HUDEP-2 (cell line): Measurements from ENCODE around the gene NT5DC1.

ENCODE experiments used
- DNase-seq, 76 experiments: peaks; one replicate each; lab custom pipeline; 2025; ENCODE audit not compliant: unreplicated experiment in 76 of 76; lab: John Stamatoyannopoulos, UW

The NT5DC1 gene

DNA sequence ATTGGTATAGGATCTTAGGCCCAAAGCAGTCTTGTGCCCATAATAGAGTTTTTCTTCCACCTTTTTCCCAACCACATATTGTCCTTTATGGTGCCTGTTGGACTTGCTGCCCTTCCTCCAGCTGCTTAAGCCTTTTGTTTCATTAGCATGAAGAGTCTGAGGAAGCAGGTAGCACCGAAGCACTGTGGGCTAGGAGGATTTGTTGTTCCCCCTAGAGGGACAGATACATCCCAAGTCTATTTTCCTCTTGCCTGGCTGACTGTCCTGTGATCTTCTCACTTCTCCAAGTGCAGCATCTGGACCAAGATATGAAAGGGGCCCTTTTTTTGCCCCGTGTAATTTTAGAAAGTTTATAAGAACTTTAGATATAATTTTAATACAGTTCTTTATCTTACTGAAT, 75.9 kb downstream of the NT5DC1 start:
- DNase-seq, result no peak

DNA sequence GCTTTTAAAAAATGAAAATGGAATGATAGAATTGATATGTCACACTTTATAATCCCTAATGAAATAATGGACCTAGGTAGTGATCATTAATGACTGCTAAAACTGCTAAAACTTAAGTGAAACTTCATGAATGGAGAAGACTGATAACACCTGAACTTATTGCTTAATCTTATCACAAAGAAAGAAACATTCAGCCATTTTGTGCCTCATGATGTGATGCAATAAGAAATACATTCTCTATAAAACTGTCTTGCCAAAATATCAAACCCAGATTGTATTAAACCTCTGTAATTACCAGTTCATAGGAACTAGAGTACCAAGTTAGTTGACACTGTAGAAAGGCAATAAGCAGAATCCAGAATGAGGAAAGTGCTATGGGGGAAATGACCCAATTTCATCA, 79.7 kb downstream of the NT5DC1 start:
- DNase-seq, result no peak

DNA sequence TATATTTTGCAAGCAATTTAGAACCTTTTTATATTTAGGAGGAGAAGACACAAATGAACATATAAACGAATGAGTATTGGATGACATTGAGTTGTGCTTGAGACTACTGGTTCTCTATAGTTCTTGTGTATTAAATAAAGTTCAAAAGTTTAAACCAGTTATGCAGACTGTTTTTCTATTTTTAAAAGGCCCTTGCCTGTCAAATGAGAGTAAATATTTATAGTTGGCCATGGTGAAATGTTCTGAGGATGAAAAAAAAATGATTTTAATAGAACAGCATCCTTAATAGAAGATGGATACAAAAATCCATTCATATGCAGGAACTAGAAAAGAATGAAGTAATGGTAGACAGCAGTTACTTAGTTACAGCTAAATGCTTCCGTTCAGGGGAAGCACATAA, 88.8 kb downstream of the NT5DC1 start:
- DNase-seq, result no peak

DNA sequence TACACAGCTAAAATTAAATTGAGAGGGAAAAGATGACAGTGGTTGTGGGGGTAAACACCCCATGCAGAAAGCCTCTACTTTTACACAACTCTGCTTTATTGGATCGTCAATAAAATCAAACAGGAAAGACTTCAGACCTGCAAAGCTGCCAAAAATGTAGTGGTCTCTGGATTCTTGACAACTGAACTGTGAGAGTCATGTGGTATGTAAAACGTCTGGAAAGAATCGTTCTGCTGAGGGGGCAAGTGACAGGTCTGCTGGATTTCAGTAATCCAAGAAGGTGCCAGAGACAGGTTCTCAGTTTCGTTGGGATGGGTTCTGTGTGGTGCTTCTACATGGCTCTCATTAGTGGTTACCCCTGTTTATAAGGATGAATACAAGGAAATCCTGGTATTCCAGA, 89.9 kb downstream of the NT5DC1 start:
- no peak for DNase-seq

DNA sequence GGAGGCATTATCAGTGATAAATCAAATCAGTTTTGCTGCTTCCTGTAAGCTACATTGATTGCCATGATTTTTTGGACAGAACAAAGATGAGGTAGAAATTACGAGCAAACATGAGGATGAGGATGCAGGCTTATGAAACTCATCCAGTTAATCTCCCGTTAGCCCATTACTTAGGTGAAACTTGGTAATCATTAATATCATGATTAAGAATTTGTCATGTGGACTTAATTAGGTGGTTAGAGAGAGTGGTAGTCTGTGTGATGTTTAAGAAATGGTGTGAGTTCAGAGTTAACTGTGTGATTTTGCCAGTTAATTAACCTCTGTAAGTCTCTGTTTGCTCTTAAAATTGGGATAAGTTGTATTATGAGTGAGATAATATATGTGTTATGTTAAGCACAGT, 91.2 kb downstream of the NT5DC1 start:
- DNase-seq, result no peak

DNA sequence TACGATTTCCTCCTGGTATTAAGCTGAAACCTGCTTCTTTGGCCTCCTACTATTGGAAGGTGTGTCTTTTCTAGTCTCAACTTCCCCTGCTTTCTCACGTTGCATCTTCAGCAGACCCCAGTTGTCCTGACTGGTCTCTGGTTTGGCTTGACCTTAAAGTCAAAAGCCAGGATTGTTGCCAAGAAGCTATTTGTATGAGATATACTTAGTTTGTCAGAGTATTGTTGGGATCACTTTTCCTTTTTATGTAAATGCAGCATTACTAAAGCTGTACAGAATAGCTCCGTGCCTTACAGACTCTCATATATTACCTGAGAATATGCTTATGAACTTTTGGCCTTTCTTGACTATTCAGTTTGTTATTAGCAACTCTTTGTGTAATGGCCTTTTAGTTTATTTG, 92.1 kb downstream of the NT5DC1 start:
- no peak for DNase-seq

DNA sequence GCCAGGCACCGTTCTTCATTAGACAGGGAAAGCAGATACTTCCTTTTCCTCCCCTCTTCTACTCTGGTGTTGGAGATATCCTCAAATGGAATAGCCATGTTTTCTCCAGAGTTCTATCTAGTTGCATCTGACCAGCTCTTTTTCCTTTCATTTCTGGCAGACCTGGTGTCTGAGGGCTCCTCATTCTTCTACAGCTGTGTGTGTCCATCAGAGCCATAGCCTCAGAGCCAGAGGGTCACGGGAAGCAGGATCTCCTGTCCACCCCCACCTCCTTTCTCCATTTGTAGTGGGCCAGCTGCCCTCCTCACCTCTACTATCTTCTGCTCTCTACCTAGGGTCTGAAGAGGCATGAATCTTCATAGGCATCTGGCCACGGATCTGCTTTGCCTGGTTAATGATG, 96.2 kb downstream of the NT5DC1 start:
- DNase-seq, result no peak

DNA sequence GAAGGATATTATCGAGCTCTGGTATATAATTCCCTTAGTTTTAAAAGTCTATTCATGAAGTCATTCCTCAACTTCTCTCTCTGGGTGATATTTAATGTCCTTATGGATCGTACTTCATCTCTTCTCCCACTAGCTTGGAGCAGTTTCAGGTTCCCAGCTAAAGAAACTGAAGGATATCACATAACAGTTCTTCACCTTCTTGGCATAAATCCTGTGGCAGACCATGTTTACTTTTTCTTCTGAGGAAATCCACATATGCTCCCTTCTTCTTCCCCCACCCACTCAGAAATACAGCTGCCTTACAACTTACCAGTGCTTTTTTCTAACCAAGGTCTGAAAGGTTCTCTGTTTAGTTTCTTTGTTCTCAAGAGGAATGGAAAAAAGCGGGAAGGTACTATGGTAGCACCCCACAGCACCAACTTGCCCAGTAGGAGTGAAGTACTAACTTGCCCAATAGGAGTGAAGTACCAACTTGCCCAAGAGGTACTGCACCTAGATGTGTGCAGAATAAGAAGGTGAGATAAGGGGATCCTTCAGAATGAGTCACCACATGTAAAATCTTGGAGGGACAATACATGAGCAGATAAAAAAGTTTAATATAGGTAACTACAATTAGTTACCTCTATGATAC, 100.1 kb downstream of the NT5DC1 start:
- DNase-seq, result no peak

DNA sequence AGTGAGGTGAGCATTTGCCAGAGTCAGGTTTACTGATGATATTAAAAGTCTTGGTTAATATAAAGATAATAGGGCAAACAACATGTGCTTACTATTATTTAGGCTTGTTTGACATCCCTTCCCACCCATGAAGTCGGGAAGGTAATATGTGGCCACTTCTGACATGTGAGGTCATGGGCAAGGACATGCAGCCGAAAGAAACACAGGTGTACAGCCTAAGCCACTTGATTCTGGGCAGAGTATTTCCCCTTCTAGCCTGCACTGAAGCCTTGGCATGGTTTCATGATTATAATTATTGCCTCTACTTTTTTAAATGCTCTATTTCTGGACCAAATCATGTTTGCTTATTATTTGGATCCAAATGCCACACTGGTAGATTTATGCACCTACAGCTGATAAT, 100.9 kb downstream of the NT5DC1 start:
- no peak for DNase-seq

DNA sequence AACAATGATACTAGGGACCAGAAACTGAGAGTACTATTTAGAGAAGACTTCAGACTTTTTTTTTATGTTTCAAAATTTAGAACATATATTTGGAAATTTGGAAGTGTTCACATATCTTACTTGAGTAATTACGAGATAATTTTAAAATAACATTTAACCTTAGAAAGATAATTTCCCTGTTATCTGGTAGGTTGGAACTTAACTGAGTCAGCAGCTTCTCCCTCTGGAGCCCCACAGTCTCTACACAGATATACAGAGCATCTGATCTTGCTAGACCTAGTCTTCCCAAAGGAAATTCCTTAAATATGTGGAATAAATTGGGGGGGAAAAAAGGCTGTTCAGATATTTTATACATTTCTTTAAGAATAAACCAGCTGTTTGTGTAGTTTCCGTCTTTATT, 104.6 kb downstream of the NT5DC1 start:
- DNase-seq, result no peak

DNA sequence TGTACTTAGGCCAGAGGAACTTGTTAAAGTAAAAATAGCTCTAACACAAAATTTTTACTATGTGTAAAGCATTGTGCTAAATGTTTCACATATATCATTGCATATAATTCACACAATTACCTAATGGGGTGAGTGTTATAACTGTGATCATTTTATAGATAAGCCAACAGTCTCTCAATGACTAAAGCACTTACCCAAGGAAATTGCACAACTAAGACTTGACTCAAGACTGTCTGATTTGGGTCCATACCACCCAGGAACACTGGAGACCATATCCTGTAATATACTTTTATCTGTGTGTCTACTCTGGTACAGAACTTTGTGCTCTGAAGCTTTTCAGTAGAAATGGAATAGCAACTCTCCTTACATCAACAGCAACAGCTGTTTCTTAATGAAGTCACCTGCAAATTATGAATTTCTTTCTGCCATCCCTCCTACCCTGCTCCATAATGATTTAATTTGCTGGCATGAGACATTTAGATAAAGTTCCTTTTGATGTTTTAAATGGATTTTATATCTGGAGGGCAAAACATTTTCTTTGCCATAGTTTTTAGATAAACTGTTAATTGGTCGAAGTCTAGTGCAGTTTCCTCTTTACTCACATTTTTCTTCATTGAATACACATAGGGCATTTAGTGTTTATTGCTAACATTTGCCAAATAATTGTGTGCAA, 105.7 kb downstream of the NT5DC1 start:
- no peak for DNase-seq

DNA sequence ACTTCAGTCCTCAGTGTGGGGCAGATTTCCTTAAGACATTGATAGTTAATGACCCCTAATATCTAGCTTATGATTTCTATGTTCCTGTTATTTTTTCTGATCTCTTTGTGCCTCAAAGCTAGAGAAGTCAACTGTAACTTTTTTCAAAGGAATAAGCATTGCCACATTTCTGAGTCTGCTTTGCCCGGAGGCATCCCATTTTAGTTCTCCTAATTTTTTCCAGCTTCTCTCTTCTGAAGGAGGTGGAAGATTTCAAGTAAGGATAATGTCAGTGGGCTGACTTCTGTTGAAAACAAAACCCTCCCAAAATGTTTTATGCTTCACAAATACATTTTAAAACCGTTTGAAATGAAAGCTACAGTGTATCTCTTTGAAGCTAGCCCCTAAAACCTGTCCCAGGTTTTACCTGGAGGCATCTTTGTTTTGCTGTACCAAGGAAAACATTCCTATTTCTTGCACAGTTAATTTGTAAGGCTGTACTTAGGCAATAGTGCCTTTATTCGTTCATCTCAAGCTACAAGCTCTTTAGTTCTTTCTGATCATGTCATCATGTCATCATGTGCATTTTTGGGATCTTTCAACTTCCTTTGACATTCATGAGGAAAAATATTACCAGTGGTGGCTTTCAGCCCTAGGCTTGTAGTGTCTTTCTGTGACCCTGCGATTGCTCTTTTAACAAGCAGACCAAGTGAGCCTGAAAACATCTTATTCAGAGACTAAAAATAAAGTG, 107.6 kb downstream of the NT5DC1 start:
- no peak for DNase-seq

DNA sequence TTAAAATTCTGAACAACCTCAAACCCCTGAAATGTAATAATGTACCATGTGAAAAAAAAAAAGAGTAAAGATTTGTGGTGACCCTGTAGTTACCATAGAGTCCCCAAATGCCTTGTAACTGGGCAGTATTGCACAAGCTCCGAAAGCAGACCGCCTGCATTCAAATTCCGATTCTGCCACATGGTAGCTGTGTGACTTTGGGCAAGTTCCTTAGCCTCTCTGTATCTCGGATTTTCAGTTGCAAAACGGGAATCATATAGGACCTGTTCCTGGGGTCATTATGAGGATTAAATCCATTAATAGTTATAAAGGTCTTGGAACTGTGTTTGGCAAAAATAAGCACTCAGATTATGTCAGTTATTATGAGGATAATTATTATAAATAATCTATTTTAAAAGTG, 109.7 kb downstream of the NT5DC1 start:
- DNase-seq, result no peak

DNA sequence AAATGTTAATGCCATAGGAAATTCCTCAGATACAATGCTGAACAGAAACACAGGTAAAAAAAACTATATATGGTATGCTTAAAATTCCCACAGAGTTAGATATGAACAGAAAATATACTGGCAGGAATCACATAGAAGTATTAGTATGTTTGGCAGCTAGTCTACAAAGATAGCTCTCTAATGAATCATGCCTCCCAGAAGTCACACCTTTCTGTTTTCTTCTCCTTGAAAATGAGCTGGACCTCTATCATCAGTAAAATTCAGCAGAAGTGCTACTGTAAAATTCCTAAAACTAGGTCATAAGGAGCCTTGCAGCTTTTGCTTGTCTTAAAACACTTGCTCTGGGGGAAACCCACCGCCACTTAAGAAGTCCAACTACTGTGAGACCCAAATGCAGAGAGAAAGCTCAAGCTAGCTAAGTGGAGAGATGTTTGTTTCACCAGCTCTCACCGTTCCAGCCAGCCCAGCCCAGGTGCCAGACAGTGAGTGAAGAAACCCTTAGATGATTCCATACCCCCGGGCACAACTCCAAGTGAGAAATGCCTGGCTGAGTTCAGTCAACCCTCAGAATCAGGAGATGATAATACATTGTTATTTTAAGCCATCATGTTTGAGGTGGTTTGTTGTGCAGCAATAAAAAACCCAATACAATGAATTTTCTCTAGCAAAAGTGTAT, 110.2 kb downstream of the NT5DC1 start:
- DNase-seq, result no peak

DNA sequence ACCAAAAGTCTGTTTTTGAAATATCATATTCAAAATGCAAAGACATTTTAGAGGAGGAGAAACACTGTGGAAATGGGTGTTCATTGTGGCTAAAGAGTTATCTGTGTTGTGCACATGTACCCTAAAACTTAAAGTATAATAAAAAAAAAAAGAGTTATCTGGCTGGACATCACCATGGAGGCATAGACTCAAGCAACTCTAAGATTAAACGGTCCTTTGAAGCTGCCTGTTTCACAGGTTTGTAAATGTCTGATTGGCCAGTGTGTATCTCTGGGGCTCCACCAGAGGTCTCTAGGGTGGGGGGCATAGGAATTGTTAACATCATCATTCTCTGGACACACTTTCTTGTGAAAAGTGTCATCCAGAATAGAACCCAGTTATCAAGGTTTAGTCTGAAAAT, 114.0 kb downstream of the NT5DC1 start:
- peak in 2 of 76 experiments; percentile 11 to 33 for DNase-seq

DNA sequence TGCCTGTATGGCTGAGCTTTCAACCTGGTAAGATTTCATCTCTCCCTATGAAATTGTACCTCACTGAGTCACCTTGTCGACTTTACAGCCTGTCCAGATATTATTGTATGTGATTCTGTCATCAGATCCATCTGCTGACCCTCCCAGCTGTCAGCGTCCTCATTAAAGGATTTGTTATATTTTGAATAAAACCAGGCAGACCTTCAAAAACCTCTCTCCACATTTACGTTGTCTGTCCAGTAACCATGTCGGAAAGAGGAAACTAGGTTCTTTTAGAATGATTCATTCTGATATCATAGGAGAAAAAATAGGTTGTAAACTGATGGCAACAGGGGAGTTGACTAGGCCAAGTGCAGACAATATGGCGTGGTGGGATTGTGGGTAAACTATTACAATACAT, 114.8 kb downstream of the NT5DC1 start:
- DNase-seq, result no peak

DNA sequence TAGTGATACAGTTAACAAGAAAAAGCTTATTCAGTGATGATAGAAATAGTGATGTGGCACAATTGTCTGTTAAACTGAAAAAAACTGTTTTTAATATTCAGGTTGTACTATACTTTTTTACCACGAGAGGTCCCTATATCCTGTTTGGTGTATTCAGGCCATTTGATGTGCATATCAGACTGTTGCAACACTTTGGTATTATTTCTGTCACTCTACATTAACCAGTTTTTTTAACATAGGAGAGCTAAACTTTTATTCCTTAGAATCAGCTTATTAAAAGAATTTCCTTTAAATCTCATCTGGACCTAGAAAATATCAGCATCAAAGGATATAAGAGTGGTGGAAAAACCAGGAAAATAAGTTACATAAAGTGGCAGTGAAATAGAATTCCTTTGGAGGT, 116.4 kb downstream of the NT5DC1 start:
- DNase-seq, result peak in 30 of 76 experiments; percentile 6 to 81 (median 47)

DNA sequence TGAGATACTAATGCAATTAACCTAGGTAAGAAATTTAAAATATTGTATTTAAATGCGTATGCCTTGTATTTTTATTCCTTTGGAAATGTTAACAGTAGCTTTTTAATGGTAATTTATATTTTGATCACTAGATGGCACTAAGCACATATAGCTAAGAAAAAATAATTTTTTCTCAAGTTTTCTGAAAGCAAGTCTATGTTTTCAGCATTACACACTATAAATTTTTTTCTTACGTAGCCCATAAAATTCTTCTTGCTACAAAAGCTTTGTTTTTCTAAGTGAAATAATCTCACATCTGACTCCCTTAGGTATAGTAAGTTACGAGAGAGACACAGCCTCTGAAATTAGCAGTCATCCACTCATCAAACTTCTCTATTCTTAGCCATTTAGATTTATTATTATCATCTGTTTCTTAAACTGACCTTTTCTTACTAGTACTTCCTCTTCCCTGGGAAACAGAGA, 117.5 kb downstream of the NT5DC1 start:
- DNase-seq, result peak in 6 of 76 experiments; percentile 9 to 41 (median 24)

DNA sequence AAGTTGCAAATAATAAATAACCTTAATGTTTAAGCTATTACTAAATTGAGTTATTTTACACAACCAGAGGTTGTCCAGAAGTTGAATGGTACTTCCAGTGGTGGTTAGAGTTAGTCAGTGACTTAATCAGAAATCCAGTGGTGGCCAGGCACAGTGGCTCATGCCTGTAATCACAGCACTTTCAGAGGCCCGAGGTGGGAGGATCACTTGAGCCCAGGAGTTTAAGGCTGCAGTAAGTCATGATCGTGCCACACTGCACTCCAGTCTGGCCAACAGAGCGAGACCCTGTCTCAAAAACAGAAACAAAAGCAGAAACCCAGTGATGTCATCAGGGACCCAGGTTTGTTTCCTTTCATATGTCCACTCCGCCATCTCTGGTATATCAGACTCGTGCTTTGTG, 118.2 kb downstream of the NT5DC1 start:
- no peak for DNase-seq

DNA sequence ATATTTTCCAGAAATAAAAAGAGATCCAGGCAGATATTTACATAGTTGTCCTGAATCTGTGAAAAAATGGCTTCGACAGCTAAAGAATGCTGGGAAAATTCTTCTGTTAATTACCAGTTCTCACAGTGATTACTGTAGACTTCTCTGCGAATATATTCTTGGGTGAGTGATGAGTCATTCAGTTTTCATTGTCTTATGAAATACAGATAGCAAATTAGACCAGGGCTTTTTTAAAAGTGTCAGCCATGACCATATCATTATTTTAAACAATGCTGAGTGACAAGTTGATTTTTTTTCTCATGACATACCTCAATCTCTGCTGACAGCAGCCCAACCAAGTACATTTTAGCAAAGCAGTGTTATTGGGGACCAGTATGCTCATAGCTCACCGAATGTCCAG, 120.4 kb downstream of the NT5DC1 start:
- no peak for DNase-seq

DNA sequence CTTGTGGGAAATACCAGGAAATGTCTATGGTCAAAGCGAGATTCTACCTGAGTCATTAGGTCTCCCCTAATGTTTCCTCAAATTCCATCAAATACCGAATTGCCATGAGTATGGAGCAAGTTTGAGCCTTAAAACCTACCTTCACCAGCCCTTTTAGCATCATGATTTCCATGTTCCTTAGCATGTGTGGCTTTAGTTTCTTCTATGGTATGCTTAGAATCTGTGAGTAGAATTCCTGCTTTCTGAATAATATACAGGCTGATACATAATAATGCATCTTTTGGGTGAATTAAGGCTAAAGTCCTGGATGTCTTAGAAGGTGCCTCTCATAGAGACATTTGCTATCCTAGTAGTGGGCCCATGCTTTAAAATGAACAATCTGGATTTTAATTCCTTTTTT, 121.3 kb downstream of the NT5DC1 start:
- no peak for DNase-seq
